LNCAP (cell line): ENCODE results near the gene B4GALT3.

Source experiments
- CTCF ChIP-seq: fragments of 450-650 bp; IDR thresholded peaks from 2 replicates; pipeline ENCODE4 v1.5.1; 2017; ENCODE audit warnings: mild to moderate bottlenecking

Gene B4GALT3

DNA sequence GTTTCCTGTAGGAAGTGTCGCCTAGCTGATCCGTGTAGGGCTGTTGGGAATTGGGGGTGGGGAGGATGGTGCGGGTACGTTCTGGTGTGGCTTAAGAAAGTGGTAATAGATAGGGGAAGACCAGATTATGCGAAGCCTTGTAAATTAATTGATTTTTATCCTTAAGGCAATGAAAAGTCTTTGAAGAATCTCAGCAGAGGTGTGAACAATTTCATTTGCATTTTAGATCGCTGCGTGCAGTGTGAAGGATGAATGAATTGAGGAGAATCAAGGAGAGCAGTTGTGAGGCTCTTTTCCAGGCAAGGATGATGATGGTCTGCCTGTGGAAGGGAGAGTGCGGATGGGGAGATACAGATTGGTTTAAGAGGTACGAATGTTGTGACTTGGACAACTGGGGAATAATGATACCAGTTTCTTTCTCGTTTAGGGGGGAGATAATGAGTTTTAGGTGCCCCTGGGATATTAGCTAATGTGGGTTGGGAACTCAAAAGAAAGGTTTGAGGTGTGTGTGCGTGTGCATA is 44.0 kb downstream of the B4GALT3 start:
- TF ChIP-seq CTCF: no peak

DNA sequence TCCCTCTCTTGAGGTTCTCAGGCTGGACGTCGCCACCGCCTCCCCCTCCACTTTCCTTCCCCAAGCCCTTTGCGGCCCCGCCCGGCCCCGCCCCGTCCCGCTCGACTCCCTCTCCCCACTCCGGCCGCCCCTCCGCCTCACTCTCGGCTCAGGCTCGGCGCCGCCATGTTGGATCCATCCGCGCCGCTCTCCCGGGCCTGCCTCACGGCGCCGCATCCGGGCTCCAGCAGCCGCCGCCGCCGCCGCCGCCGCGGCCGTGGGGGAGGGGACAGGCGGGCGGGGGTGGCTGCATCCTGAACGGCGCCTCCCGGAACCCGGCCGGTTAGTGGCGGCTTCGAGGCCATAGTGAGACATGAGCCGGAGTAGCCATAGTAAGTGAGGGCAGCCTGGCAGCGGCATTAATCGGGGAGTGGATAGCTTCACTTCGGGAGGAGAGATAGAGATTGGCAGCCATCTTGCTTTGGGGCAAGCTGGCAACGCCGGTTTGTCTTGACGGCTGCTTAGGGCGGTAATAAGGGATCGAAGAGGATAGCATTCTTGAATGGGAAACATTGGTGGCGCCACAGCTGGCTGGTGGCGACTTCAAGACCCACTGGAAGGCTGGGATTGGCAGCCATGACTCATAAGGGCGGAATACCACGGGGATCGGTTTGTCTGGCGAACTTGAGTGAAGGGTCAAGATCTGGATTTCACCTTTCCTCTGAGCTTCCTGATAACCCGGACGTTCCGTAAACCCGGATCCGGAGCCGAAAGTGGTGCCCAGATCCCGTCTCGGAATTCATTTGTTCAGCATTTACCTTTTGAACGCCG is 44.7 kb downstream of the B4GALT3 start, which contains the start of gene DEDD:
TSS of gene DEDD (minus strand) at position 258 of the 810 bp plus-strand sequence. CDS start 8,205 bp downstream, outside the sequence.
- no peak; the same call in 1 of the 2 replicates for TF ChIP-seq CTCF

DNA sequence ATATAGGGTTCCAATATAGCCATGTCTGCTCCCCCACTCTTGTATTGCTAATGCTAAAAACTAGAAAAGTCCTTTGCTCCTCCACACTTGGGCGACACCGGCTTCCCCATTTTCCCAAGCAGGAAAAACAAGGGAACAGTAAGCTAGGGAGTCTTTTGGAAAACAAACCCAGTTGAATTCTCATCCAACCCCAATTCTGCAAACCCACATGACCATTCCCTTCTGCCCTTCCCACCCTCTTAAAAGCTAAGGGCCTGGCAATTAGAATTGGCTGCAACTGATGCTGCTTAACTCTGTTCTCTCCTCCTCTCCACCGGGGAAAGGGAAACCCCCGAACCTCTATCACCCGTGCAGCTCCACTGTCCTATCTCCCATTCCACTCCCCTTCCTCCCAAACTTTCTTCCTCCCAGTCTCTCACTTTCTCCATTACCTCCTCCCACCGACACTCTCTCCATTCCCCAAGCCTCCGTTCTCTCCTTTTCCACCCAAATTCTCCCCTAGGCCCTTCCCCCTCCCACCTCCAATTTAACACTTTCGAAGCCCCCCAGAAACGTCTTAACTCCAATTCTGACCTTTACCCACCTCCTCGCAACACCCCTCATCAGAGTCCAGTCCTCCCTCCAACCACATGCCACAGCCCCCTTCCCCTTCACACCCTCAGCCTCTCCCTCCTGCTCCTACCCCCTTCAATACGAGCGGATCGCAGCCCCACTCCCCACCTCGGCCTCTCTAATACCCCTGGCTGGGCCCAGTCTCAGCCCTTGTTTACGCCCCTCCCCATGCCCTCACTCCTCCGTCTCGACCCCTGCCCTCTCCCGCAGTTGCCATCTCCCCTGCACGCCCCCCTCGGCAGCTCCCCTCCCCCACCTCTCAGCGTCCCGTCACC is 45.5 kb downstream of the B4GALT3 start:
- TF ChIP-seq CTCF: no peak

DNA sequence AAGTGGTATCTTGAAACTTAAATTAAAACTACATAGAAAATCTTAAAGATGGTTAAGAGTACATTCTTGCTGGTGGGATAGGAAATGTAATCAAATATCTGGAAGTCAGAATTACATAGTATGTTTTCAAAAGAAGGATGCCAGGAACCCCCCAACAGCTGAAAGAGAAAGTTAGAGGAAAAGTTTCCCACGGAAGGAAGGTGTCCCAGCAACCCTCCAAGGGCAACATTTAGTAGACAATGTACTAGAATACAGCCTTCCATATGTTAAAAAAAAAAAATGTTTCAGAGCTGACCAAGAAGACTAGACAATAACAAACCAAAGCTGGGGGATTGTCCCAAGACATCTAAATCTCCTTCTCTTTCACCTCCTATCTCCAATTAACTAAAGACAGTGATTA is 47.0 kb downstream of the B4GALT3 start:
- no peak for TF ChIP-seq CTCF

DNA sequence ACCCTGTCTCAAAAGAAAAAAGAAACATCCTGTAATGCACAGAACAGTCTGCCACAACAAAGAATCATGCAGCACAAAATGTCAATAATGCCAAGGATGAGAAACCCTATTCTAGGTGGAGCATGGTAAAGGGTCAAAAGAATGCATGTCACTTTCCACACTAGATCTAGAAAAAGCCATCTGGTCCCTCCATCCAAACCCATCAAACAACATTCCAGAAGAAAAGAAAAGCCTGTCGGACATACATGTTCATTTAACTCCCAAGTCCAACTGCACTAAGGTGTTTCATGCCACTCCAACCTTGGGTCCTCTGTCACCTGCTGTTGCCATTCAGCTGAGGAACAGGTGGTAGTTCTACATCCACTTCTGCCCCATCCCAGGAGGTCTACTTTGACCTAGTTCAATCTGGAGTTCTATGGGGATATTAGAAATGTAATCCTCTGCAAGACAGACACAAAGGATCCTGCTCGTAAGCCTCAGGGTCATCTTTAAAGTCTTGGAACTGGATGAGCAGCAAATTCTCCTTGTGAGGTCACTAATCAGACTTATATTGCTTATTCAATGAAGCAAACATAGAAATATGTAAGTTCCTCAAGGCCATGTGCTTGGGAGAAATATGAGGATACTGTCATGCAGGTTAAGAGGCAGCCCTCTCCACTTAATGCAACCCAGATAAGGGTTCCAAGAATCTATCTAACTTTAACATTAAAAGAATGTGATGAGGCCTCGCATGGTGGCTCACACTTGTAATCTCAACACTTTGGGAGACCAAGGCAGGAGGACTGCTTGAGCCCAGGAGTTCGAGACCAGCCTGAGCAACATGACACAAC is 48.5 kb downstream of the B4GALT3 start:
- TF ChIP-seq CTCF: no peak

DNA sequence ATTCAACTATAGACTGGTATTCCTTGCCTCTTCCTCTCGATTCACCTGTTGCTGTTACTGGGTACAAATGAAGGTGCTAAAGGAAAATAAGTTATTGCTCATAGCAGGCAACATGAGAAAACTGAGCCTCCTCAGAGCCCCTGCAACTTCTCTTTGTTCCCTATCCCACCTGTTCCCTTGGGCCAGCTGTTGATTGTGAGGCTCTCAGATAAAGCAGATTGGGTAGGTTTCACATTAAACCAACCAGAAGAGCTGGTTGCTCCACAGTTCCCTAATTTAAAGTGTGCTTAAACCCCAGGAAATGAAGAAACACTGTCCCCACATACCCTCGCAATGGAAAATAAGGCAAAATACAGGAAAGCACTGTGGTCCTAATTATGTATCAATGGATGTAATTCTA is 49.7 kb downstream of the B4GALT3 start:
- TF ChIP-seq CTCF: no peak

DNA sequence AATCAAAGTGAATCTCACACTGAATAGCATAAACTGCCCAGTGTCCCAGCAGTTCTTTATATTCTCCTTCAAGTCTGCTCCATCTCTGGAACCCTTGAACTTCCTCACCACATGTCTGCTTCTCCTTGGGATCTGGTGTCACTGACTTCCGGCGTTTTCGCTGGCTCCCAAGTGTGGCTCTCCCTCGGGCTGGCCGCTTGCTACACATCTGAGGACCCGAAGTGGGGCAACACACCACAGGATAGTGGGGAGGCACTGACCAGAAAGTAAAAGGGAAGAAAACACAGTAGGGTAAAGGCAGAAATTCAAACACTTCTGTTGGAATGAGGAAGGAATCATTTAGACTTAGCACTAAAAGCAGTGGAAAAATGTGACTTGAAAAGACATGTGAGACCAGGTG is 54.3 kb downstream of the B4GALT3 start:
- TF ChIP-seq CTCF: no peak
